Activated naive CD4-positive, alpha-beta T cell treated with anti-CD3 and anti-CD28 coated beads for 36 hours (primary cell): ENCODE measurements around the gene RPP25. TPM values are rescaled to one million over a fixed set of nuclear protein-coding genes. Genes with fewer than 3 reads are reported as not detected.

Source experiments
- CTCF ChIA-PET: fragments of 350-600 bp; sonication (Branson Sonifier 250); formaldehyde crosslinking; loops from one replicate; lab custom pipeline; 2021; ENCODE audit warnings: antibody characterized with exemption; lab: Charles Lee
- DNase-seq: peaks from one replicate; pipeline ENCODE4 v3.0.0-alpha.2; 2020
- H3K27ac Mint-ChIP-seq: one replicate; pipeline ENCODE4 v1.8.0; 2021; ENCODE audit warnings: mild to moderate bottlenecking, mixed read lengths
- H3K27me3 Mint-ChIP-seq: one replicate; pipeline ENCODE4 v1.8.0; 2021; ENCODE audit warnings: low read depth, mixed read lengths
- H3K36me3 Mint-ChIP-seq: one replicate; pipeline ENCODE4 v1.8.0; 2021; ENCODE audit warnings: low read depth, mixed read lengths
- H3K4me1 Mint-ChIP-seq: one replicate; pipeline ENCODE4 v1.8.0; 2021; ENCODE audit warnings: low read depth, mixed read lengths
- H3K4me3 Mint-ChIP-seq: one replicate; pipeline ENCODE4 v1.8.0; 2021; ENCODE audit warnings: mild to moderate bottlenecking, moderate library complexity, mixed read lengths
- H3K9me3 Mint-ChIP-seq: one replicate; pipeline ENCODE4 v1.8.0; 2021; ENCODE audit warnings: mixed read lengths
- intact Hi-C: fragments of 100-400 bp; cut with micrococcal nuclease; formaldehyde crosslinking; loops from one replicate; pipeline ENCODE4 v1.15.1; 2023
- total RNA-seq, 2 experiments: library from RNA; stranded (reverse); gene quantifications; one replicate each; pipeline ENCODE4 v1.2.3, GENCODE V29; 2021

Gene RPP25
- total RNA-seq, 2 experiments from 2014 or later = 3.5 to 3.7 TPM

GRCh38 chr15:74908635-74909034 lies 47.9 kb downstream of the RPP25 start:
- H3K36me3 Mint-ChIP-seq = peaks cover 9% of the 10 kb centered on the region
- CTCF ChIA-PET = interaction anchor here (0.6 to 1.2 kb wide), 4 partner anchors 47 to 295 kb away, joined by 3 to 5 read pairs (median 4); no protein-coding TSS in a partner anchor
- no peaks in the 10 kb centered on the region for H3K9me3 Mint-ChIP-seq
- H3K4me3 Mint-ChIP-seq = no peak overlapping the region
- H3K27me3 Mint-ChIP-seq = no peaks in the 10 kb centered on the region
- intact Hi-C loops = no loop called here
- H3K27ac Mint-ChIP-seq = no peak overlapping the region
- H3K4me1 Mint-ChIP-seq = peaks cover 22% of the 10 kb centered on the region
- DNase-seq = no peak

GRCh38 chr15:74907163-74907870 lies 49.3 kb downstream of the RPP25 start:
- H3K4me3 Mint-ChIP-seq = peak overlapping the region; percentile 89
- peaks cover 11% of the 10 kb centered on the region for H3K36me3 Mint-ChIP-seq
- H3K27ac Mint-ChIP-seq = peak overlapping the region; percentile 92
- H3K27me3 Mint-ChIP-seq = no peaks in the 10 kb centered on the region
- CTCF ChIA-PET = interaction anchor here (1.0 to 2.9 kb wide), 5 partner anchors 13 to 48 kb away, joined by 3 to 10 read pairs (median 5); partner anchors contain the start of gene MPI
- H3K4me1 Mint-ChIP-seq = peaks cover 22% of the 10 kb centered on the region
- DNase-seq = peak; percentile 30
- intact Hi-C loops = loop anchor here (2.0 kb wide), 4 partner anchors 17 to 43 kb away; partner anchors contain the start of genes COX5A, MPI and SCAMP2
- H3K9me3 Mint-ChIP-seq = no peaks in the 10 kb centered on the region

GRCh38 chr15:74906450-74907162 lies 50.0 kb downstream of the RPP25 start, which contains the start of gene FAM219B:
Gene FAM219B, minus strand, starts transcription at chr15:74906851. Its CDS starts 51 bp downstream, at chr15:74906800.
- CTCF ChIA-PET = interaction anchor here (0.7 to 2.9 kb wide), 9 partner anchors 12 to 273 kb away, joined by 3 to 10 read pairs (median 5); partner anchors contain the start of gene MPI
- H3K36me3 Mint-ChIP-seq = peaks cover 7% of the 10 kb centered on the region
- DNase-seq = peak; percentile 88
- H3K27me3 Mint-ChIP-seq = no peaks in the 10 kb centered on the region
- H3K9me3 Mint-ChIP-seq = no peaks in the 10 kb centered on the region
- peaks cover 28% of the 10 kb centered on the region for H3K4me1 Mint-ChIP-seq
- peak within 1 kb of the TSS; percentile 92 for H3K27ac Mint-ChIP-seq
- intact Hi-C loops = loop anchor here (1.0 to 2.0 kb wide), 6 partner anchors 16 to 296 kb away; partner anchors contain the start of genes COX5A, MPI, SCAMP2 and ULK3
- peak within 1 kb of the TSS; percentile 89 for H3K4me3 Mint-ChIP-seq

GRCh38 chr15:74906067-74906449 lies 50.5 kb downstream of the RPP25 start:
- Mint-ChIP-seq H3K27ac (peak overlapping the region; percentile 35), H3K27me3 (no peaks in the 10 kb centered on the region), H3K36me3 (peaks cover 7% of the 10 kb centered on the region), H3K9me3 (no peaks in the 10 kb centered on the region), H3K4me3 (peak overlapping the region; percentile 89), H3K4me1 (peaks cover 28% of the 10 kb centered on the region)
- intact Hi-C loops = loop anchor here (1.0 to 2.0 kb wide), 6 partner anchors 15 to 296 kb away; partner anchors contain the start of genes COX5A, MPI, SCAMP2 and ULK3
- CTCF ChIA-PET = interaction anchor here (0.7 to 2.9 kb wide), 9 partner anchors 12 to 272 kb away, joined by 3 to 10 read pairs (median 5); partner anchors contain the start of gene MPI
- peak; percentile 41 for DNase-seq

Other genes with a start within 250 kb of the RPP25 start
- under 1 TPM; 0.12 to 0.37 TPM for gene CYP1A1, start 231.2 kb downstream of the RPP25 start, total RNA-seq
- not detected for gene CYP1A2, start 207.9 kb downstream of the RPP25 start, total RNA-seq
- gene CSK, start 174.7 kb downstream of the RPP25 start, total RNA-seq = 100 to 1,000 TPM; 272 to 282 TPM
- not detected for gene LMAN1L, start 143.9 kb downstream of the RPP25 start, total RNA-seq
- gene CPLX3, start 130.1 kb downstream of the RPP25 start, total RNA-seq = not detected
- gene ULK3, start 113.6 kb downstream of the RPP25 start, total RNA-seq = 10 to 100 TPM; 58.9 to 69.2 TPM
- gene SCAMP2, start 83.4 kb downstream of the RPP25 start, total RNA-seq = 10 to 100 TPM; 60.6 TPM
- 10 to 100 TPM; 55.2 to 56.1 TPM for gene MPI, start 66.7 kb downstream of the RPP25 start, total RNA-seq
- gene FAM219B, start 49.9 kb downstream of the RPP25 start, total RNA-seq = 10 to 100 TPM; 60.3 to 63.0 TPM
- 100 to 1,000 TPM; 346 to 348 TPM for gene COX5A, start 18.7 kb downstream of the RPP25 start, total RNA-seq
- under 1 TPM; 0.15 to 0.38 TPM for gene SCAMP5, start 38.8 kb upstream of the RPP25 start, total RNA-seq
- gene PPCDC, start 66.8 kb upstream of the RPP25 start, total RNA-seq = 10 to 100 TPM; 17.5 to 18.0 TPM
- gene C15orf39, start 245.1 kb upstream of the RPP25 start, total RNA-seq = 1 to 10 TPM; 7.4 to 8.7 TPM